HepG2 (cell line): ENCODE measurements around the gene TFG. TPM values are rescaled to one million over a fixed set of nuclear protein-coding genes. Genes with fewer than 3 reads are reported as not detected.
A peak's percentile ranks its signal among the peaks of the same experiment; 100 is the strongest.

Source experiments
- ELK4 ChIP-seq: sonication (generic); formaldehyde crosslinking; IDR thresholded peaks from 2 replicates; pipeline ENCODE4 v1.9.0; 2021; ENCODE audit warnings: missing genetic modification reagents, borderline replicate concordance
- GTF2F1 ChIP-seq: fragments of 150-350 bp; IDR thresholded peaks from 2 replicates; pipeline ENCODE4 v1.6.1; 2014; ENCODE audit warnings: low read length
- KLF15 ChIP-seq: sonication (generic); formaldehyde crosslinking; IDR thresholded peaks from 2 replicates; pipeline ENCODE4 v1.8.1; 2023; ENCODE audit warnings: borderline replicate concordance, mild to moderate bottlenecking, inconsistent platforms, missing genetic modification reagents, mixed read lengths
- MLXIP ChIP-seq: sonication (generic); formaldehyde crosslinking; IDR thresholded peaks from 2 replicates; pipeline ENCODE4 v1.9.0; 2021; ENCODE audit warnings: missing genetic modification reagents, borderline replicate concordance
- NONO ChIP-seq, 2 experiments: fragments of 450-650 bp in 1 of 2; sonication (generic) in 1 of 2; formaldehyde crosslinking in 1 of 2; IDR thresholded peaks in 1 of 2; conservative IDR thresholded peaks in 1 of 2; 2 replicates each; pipeline versions ENCODE4 v1.6.1 to v1.8.0; 2017 to 2022; ENCODE audit warnings: mild to moderate bottlenecking in 1 of 2, missing genetic modification reagents in 1 of 2, moderate library complexity in 1 of 2
- POLR2A ChIP-seq, 2 experiments: IDR thresholded peaks; 2 replicates each; pipeline ENCODE4 v1.6.1; 2011; ENCODE audit warnings: low read depth in 2 of 2, low read length in 2 of 2, mild to moderate bottlenecking in 1 of 2, moderate library complexity in 1 of 2; ENCODE audit not compliant: insufficient read depth in 1 of 2
- REPIN1 ChIP-seq: sonication (generic); formaldehyde crosslinking; IDR thresholded peaks from 2 replicates; pipeline ENCODE4 v1.8.0; 2022; ENCODE audit warnings: missing genetic modification reagents, low read depth, mild to moderate bottlenecking, borderline replicate concordance
- STAT5B ChIP-seq: sonication (generic); formaldehyde crosslinking; IDR thresholded peaks from 2 replicates; pipeline ENCODE4 v1.4.0; 2020; ENCODE audit warnings: missing genetic modification reagents
- ZFP91 ChIP-seq: sonication (generic); formaldehyde crosslinking; IDR thresholded peaks from 2 replicates; pipeline ENCODE4 v1.9.0; 2022; ENCODE audit warnings: missing genetic modification reagents, mild to moderate bottlenecking, borderline replicate concordance
- ZNF20 ChIP-seq: sonication (generic); formaldehyde crosslinking; IDR thresholded peaks from 2 replicates; pipeline ENCODE4 v1.4.0; 2020; ENCODE audit warnings: mild to moderate bottlenecking, moderate library complexity, missing genetic modification reagents
- ZNF350 ChIP-seq: sonication (generic); formaldehyde crosslinking; IDR thresholded peaks from 2 replicates; pipeline ENCODE4 v1.4.0; 2020; ENCODE audit warnings: mild to moderate bottlenecking, low read depth, missing genetic modification reagents, borderline replicate concordance
- ZNF446 ChIP-seq: sonication (generic); formaldehyde crosslinking; IDR thresholded peaks from 2 replicates; pipeline ENCODE4 v1.5.0; 2020; ENCODE audit warnings: mild to moderate bottlenecking, missing genetic modification reagents
- ZNF557 ChIP-seq: sonication (generic); formaldehyde crosslinking; IDR thresholded peaks from 2 replicates; pipeline ENCODE4 v1.4.0; 2020; ENCODE audit warnings: missing genetic modification reagents
- ZNF747 ChIP-seq: sonication (generic); formaldehyde crosslinking; IDR thresholded peaks from 2 replicates; pipeline ENCODE4 v1.8.1; 2023; ENCODE audit warnings: missing genetic modification reagents, mild to moderate bottlenecking, borderline replicate concordance
- ZNF777 ChIP-seq: sonication (generic); formaldehyde crosslinking; IDR thresholded peaks from 2 replicates; pipeline ENCODE4 v1.4.0; 2020; ENCODE audit warnings: missing genetic modification reagents
- polyA plus RNA-seq, 8 experiments: library from polyadenylated mRNA; depleted of rRNA in 3 of 8; stranded (reverse) in 7 of 8; unstranded in 1 of 8; fragments of >200 nt; fragmentation: Illumina TruSeq in 4 of 8; extraction: Trizol in 4 of 8; gene quantifications; 2 replicates each; pipeline versions ENCODE4 v1.2.1 to v1.2.3, GENCODE V29; 2011 to 2016; ENCODE audit warnings: low read depth in 4 of 8, missing spikeins in 1 of 8, mixed read lengths in 1 of 8; ENCODE audit not compliant: insufficient read depth in 1 of 8
- total RNA-seq, 5 experiments: library from RNA; depleted of rRNA; stranded (reverse); fragments of >200 nt; fragmentation: Illumina TruSeq; extraction: Trizol; gene quantifications; 2 replicates each; pipeline ENCODE4 v1.2.3, GENCODE V29; 2016; ENCODE audit warnings: low read depth in 1 of 5
- TF ChIP-seq, protein P1 (sequence below): sonication (generic); formaldehyde crosslinking; conservative IDR thresholded peaks from 2 replicates; pipeline ENCODE4 v1.4.0; 2020; ENCODE audit warnings: mild to moderate bottlenecking, missing genetic modification reagents, moderate library complexity

Gene TFG
- total and polyA plus RNA-seq, 2 of the 13 experiments (the other 11 are each of a cell fraction or from before 2014, with no cell fraction given) = 53.6 to 71.7 TPM

DNA sequence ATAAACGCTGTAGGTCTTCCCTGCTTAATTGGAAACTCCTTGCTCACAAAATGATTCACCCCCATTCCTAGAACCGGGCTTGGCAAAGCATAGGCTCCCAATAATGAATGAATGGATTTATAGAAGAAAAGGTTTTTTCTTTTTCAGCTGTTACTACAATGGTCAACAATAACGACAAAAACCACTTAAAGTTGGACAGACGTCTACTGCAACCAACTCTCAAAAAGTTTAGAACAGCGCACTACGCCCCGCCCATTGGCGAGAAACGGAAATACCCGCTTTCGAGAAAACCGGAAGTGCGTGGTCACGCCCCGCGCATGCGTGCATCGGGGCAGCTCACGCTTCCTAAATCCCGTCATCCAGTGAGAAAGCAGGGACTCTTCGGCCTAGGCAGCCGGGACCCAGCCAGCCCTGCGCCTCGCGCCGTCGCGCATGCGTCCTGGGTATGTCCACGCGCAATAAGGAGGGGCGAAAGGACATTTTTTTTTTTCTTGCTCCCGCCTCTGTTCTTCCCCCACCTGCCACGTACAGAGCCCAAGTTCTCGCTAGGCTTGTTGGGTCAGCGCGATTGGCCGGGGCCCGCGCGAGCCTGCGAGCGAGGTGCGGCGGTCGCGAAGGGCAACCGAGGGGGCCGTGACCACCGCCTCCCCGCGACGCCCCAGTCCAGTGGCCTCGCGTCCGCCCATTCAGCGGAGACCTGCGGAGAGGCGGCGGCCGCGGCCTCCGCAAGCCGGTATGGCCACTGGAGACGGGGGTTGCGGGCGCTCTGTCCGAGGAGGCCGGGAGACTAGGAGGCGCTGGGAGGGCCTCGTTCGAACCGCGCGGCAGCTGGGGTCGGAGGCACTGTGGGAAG, at the start of gene TFG (continued):
- TF ChIP-seq, protein P1, sequence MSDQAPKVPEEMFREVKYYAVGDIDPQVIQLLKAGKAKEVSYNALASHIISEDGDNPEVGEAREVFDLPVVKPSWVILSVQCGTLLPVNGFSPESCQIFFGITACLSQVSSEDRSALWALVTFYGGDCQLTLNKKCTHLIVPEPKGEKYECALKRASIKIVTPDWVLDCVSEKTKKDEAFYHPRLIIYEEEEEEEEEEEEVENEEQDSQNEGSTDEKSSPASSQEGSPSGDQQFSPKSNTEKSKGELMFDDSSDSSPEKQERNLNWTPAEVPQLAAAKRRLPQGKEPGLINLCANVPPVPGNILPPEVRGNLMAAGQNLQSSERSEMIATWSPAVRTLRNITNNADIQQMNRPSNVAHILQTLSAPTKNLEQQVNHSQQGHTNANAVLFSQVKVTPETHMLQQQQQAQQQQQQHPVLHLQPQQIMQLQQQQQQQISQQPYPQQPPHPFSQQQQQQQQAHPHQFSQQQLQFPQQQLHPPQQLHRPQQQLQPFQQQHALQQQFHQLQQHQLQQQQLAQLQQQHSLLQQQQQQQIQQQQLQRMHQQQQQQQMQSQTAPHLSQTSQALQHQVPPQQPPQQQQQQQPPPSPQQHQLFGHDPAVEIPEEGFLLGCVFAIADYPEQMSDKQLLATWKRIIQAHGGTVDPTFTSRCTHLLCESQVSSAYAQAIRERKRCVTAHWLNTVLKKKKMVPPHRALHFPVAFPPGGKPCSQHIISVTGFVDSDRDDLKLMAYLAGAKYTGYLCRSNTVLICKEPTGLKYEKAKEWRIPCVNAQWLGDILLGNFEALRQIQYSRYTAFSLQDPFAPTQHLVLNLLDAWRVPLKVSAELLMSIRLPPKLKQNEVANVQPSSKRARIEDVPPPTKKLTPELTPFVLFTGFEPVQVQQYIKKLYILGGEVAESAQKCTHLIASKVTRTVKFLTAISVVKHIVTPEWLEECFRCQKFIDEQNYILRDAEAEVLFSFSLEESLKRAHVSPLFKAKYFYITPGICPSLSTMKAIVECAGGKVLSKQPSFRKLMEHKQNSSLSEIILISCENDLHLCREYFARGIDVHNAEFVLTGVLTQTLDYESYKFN (CRISPR knock-in tag) = peak; percentile 46
- TF ChIP-seq ZNF350 (CRISPR knock-in tag) (peak; percentile 47; the same call in 1 of the 2 replicates), NONO (IDR thresholded peaks at IDR 0.05) (no peak), NONO (CRISPR knock-in tag; conservative IDR thresholded peaks at IDR 0.05) (peak; percentile 93), ZNF747 (CRISPR knock-in tag) (no peak), ZNF777 (CRISPR knock-in tag) (no peak; the same call in 1 of the 2 replicates), ZNF446 (CRISPR knock-in tag) (no peak), REPIN1 (CRISPR knock-in tag) (peak; percentile 91), POLR2A (IDR thresholded peaks at IDR 0.05; ENCODE audit: insufficient read depth in 1 of 2, low read depth in 2 of 2, low read length in 2 of 2) (peak; percentile 63 to 64; a peak in 3 of 4 replicates), ELK4 (CRISPR knock-in tag) (no peak; the same call in 1 of the 2 replicates), GTF2F1 (no peak), STAT5B (CRISPR knock-in tag) (no peak), KLF15 (CRISPR knock-in tag) (no peak), ZNF20 (0 out of 2 replicates have a peak, but pooled peaks have one; percentile 19), MLXIP (CRISPR knock-in tag) (no peak), ZNF557 (CRISPR knock-in tag) (no peak), ZFP91 (peak; percentile 88)
